HepG2 (cell line): ENCODE data around the gene OTOG. TPM values are rescaled to one million over a fixed set of nuclear protein-coding genes. Genes with fewer than 3 reads are reported as not detected.
A peak's percentile ranks its signal among the peaks of the same experiment; 100 is the strongest.

Experiments
- ATAC-seq: fragments of 200-7000 bp; cut with Tn5 transposase; 3 replicates; pipeline ENCODE4 v1.9.1; 2020; ENCODE audit warnings: mild to moderate bottlenecking, moderate library complexity
- BruUV-seq: library from RNA; stranded (reverse); fragments of 400-500 nt; replicated peaks from 2 replicates; lab custom pipeline; 2021; lab: Mats Ljungman, UMichigan
- CTCF ChIA-PET: fragments of 300-600 bp; formaldehyde crosslinking; extraction: SDS; loops from one replicate; lab custom pipeline; 2021; ENCODE audit warnings: low total read pairs, inconsistent platforms, low intra/inter-chr PET ratio; lab: Yijun Ruan, JAX
- POLR2A ChIA-PET: fragments of 350-600 bp; sonication (Branson Sonifier 250); formaldehyde crosslinking; loops from one replicate; lab custom pipeline; 2020; ENCODE audit warnings: antibody characterized with exemption, inconsistent platforms; lab: Yijun Ruan, JAX
- DNase-seq: peaks from one replicate; pipeline ENCODE4 v3.0.0-alpha.2; 2015; ENCODE audit warnings: low spot score
- FAIRE-seq: peaks from 3 replicates; lab custom pipeline; 2011; peaks lifted over from hg19 to GRCh38; lab: Jason Lieb, UNC
- H2AFZ ChIP-seq: one replicate; pipeline ENCODE4 v1.6.1; 2011; ENCODE audit warnings: low read length, inconsistent platforms
- H3K27ac ChIP-seq: fragments of 300-600 bp; 3 replicates; pipeline ENCODE4 v1.8.0; 2011; ENCODE audit warnings: mixed run types, mild to moderate bottlenecking, mixed read lengths, low read length, inconsistent platforms; ENCODE audit not compliant: insufficient read depth; ENCODE audit errors: extremely low read length
- H3K27me3 ChIP-seq, 2 experiments: fragments of 200-600 bp in 1 of 2; 2 replicates in 1 of 2; 3 replicates in 1 of 2; pipeline versions ENCODE4 v1.6.0 to v1.8.0; 2011; ENCODE audit warnings: low read length in 2 of 2, mild to moderate bottlenecking in 2 of 2, moderate library complexity in 2 of 2, inconsistent platforms in 1 of 2; ENCODE audit not compliant: insufficient read depth in 2 of 2, control insufficient read depth in 1 of 2
- H3K36me3 ChIP-seq, 2 experiments: fragments of 200-600 bp in 1 of 2; replicated peaks in 1 of 2; 2 replicates in 1 of 2; 3 replicates in 1 of 2; pipeline versions ENCODE4 v1.5.1 to v1.8.0; 2011; ENCODE audit warnings: low read length in 2 of 2, inconsistent platforms in 1 of 2; ENCODE audit not compliant: insufficient read depth in 2 of 2, control insufficient read depth in 1 of 2
- H3K4me1 ChIP-seq: 2 replicates; pipeline ENCODE4 v1.5.1; 2012; ENCODE audit warnings: low read length, inconsistent platforms; ENCODE audit not compliant: insufficient read depth
- H3K4me2 ChIP-seq: 2 replicates; pipeline ENCODE4 v1.6.0; 2011; ENCODE audit warnings: low read depth, low read length, inconsistent platforms
- H3K4me3 ChIP-seq, 3 experiments: fragments of 200-600 bp in 1 of 3; sonication (generic), shearing (Covaris generic) in 1 of 3; replicated peaks in 1 of 3; 2 replicates each; pipeline ENCODE4 v1.5.1; 2011 to 2016; ENCODE audit warnings: low read length in 3 of 3, inconsistent platforms in 2 of 3, low read depth in 2 of 3, mild to moderate bottlenecking in 2 of 3, control low read depth in 1 of 3, mixed read lengths in 1 of 3; ENCODE audit not compliant: insufficient read depth in 1 of 3
- H3K79me2 ChIP-seq: one replicate; pipeline ENCODE4 v1.6.1; 2011; ENCODE audit warnings: low read length, inconsistent platforms; ENCODE audit not compliant: insufficient read depth
- H3K9ac ChIP-seq: 2 replicates; pipeline ENCODE4 v1.6.0; 2011; ENCODE audit warnings: mild to moderate bottlenecking, low read depth, low read length, inconsistent platforms; ENCODE audit not compliant: insufficient read depth
- H3K9me3 ChIP-seq: 2 replicates; pipeline ENCODE4 v1.5.1; 2012; ENCODE audit warnings: mild to moderate bottlenecking, low read length
- H4K20me1 ChIP-seq: 2 replicates; pipeline ENCODE4 v1.6.0; 2011; ENCODE audit warnings: inconsistent platforms, mild to moderate bottlenecking, low read length, moderate library complexity; ENCODE audit not compliant: insufficient read depth
- AGO2 ChIP-seq: fragments of 200-400 bp; formaldehyde crosslinking; optimal IDR thresholded peaks from 2 replicates; pipeline ENCODE3; 2017; ENCODE audit warnings: mild to moderate bottlenecking, low read depth, low read length, moderate library complexity
- DNMT1 ChIP-seq: sonication (generic); formaldehyde crosslinking; IDR thresholded peaks from 2 replicates; pipeline ENCODE4 v1.5.1; 2020; ENCODE audit warnings: mild to moderate bottlenecking, missing genetic modification reagents
- ELF3 ChIP-seq: IDR thresholded peaks from 2 replicates; pipeline ENCODE4 v1.6.1; 2016; ENCODE audit warnings: missing genetic modification reagents, missing compliant biosample characterization
- GABPB1 ChIP-seq: IDR thresholded peaks from 2 replicates; pipeline ENCODE4 v1.6.1; 2016; ENCODE audit warnings: mild to moderate bottlenecking, missing genetic modification reagents, moderate library complexity, missing compliant biosample characterization
- GATAD2A ChIP-seq: IDR thresholded peaks from 2 replicates; pipeline ENCODE4 v1.6.1; 2016
- KAT8 ChIP-seq: IDR thresholded peaks from 2 replicates; pipeline ENCODE4 v1.6.1; 2016; ENCODE audit warnings: missing genetic modification reagents, missing compliant biosample characterization
- KDM2A ChIP-seq: sonication (generic); formaldehyde crosslinking; IDR thresholded peaks from 2 replicates; pipeline ENCODE4 v1.4.0; 2020; ENCODE audit warnings: low read depth, missing genetic modification reagents, borderline replicate concordance
- KMT2B ChIP-seq: IDR thresholded peaks from 2 replicates; pipeline ENCODE4 v1.6.1; 2016; ENCODE audit warnings: missing genetic modification reagents, missing compliant biosample characterization
- MED1 ChIP-seq: sonication (generic); formaldehyde crosslinking; IDR thresholded peaks from 2 replicates; pipeline ENCODE4 v1.4.0; 2020; ENCODE audit warnings: missing genetic modification reagents
- MIXL1 ChIP-seq: IDR thresholded peaks from 2 replicates; pipeline ENCODE4 v1.6.1; 2016
- MYC ChIP-seq: sonication (generic); formaldehyde crosslinking; IDR thresholded peaks from 2 replicates; pipeline ENCODE4 v1.9.0; 2021; ENCODE audit warnings: missing genetic modification reagents, borderline replicate concordance
- RFX3 ChIP-seq: IDR thresholded peaks from 2 replicates; pipeline ENCODE4 v1.6.1; 2016; ENCODE audit warnings: missing biosample characterization, missing genetic modification reagents
- SATB2 ChIP-seq: sonication (generic); formaldehyde crosslinking; IDR thresholded peaks from 2 replicates; pipeline ENCODE4 v1.5.0; 2020; ENCODE audit warnings: missing genetic modification reagents
- YY1 ChIP-seq: IDR thresholded peaks from 2 replicates; pipeline ENCODE4 v1.6.1; 2011; ENCODE audit warnings: low read length, low read depth, moderate library complexity, mild to moderate bottlenecking; ENCODE audit not compliant: insufficient read depth, insufficient replicate concordance
- ZFX ChIP-seq: sonication (generic); formaldehyde crosslinking; IDR thresholded peaks from 2 replicates; pipeline ENCODE4 v1.4.0; 2020; ENCODE audit warnings: mild to moderate bottlenecking, low read depth, missing genetic modification reagents, moderate library complexity
- ZNF292 ChIP-seq: sonication (generic); formaldehyde crosslinking; IDR thresholded peaks from 2 replicates; pipeline ENCODE4 v1.8.1; 2022; ENCODE audit warnings: mild to moderate bottlenecking, low read depth, missing genetic modification reagents, borderline replicate concordance
- ZNF331 ChIP-seq: sonication (generic); formaldehyde crosslinking; IDR thresholded peaks from 2 replicates; pipeline ENCODE4 v1.4.0; 2020; ENCODE audit warnings: missing genetic modification reagents
- ZNF441 ChIP-seq: sonication (generic); formaldehyde crosslinking; IDR thresholded peaks from 2 replicates; pipeline ENCODE4 v1.7.0; 2021; ENCODE audit warnings: missing genetic modification reagents, borderline replicate concordance
- ZNF567 ChIP-seq: sonication (generic); formaldehyde crosslinking; IDR thresholded peaks from 2 replicates; pipeline ENCODE4 v1.8.1; 2023; ENCODE audit warnings: mild to moderate bottlenecking, missing genetic modification reagents, borderline replicate concordance
- ZNF644 ChIP-seq: IDR thresholded peaks from 2 replicates; pipeline ENCODE4 v1.6.1; 2016; ENCODE audit warnings: low read depth
- ZNF652 ChIP-seq: IDR thresholded peaks from 2 replicates; pipeline ENCODE4 v1.6.1; 2016; ENCODE audit warnings: low read depth, borderline replicate concordance
- ZNF7 ChIP-seq: IDR thresholded peaks from 2 replicates; pipeline ENCODE4 v1.6.1; 2016; ENCODE audit warnings: missing biosample characterization, missing genetic modification reagents
- ZNF768 ChIP-seq: sonication (generic); formaldehyde crosslinking; IDR thresholded peaks from 2 replicates; pipeline ENCODE4 v1.4.0; 2020; ENCODE audit warnings: missing genetic modification reagents
- ZNF788 ChIP-seq: sonication (generic); formaldehyde crosslinking; IDR thresholded peaks from 2 replicates; pipeline ENCODE4 v1.5.0; 2020; ENCODE audit warnings: mild to moderate bottlenecking, missing genetic modification reagents, borderline replicate concordance
- WGBS: methylation state at CpG from one replicate; pipeline ENCODE4 v1.1.6; 2017; ENCODE audit warnings: low lambda C conversion rate; 5-methylcytosine and 5-hydroxymethylcytosine counted together
- in situ Hi-C: cut with HindIII; loops from 2 replicates; pipeline ENCODE4 v1.10.0; 2017; ENCODE audit warnings: low pct_unique_long_range_greater_than_20kb; ENCODE audit not compliant: extremely low pct_ligation_motif_present
- intact Hi-C: fragments of 100-400 bp; cut with micrococcal nuclease; formaldehyde crosslinking; loops from one replicate; pipeline ENCODE4 v1.10.0; 2022; ENCODE audit not compliant: unreplicated experiment
- polyA plus RNA-seq, 8 experiments: library from polyadenylated mRNA; depleted of rRNA in 3 of 8; stranded (reverse) in 7 of 8; unstranded in 1 of 8; fragments of >200 nt; fragmentation: Illumina TruSeq in 4 of 8; extraction: Trizol in 4 of 8; gene quantifications; 2 replicates each; pipeline versions ENCODE4 v1.2.1 to v1.2.3, GENCODE V29; 2011 to 2016; ENCODE audit warnings: low read depth in 4 of 8, missing spikeins in 1 of 8, mixed read lengths in 1 of 8; ENCODE audit not compliant: insufficient read depth in 1 of 8
- total RNA-seq, 5 experiments: library from RNA; depleted of rRNA; stranded (reverse); fragments of >200 nt; fragmentation: Illumina TruSeq; extraction: Trizol; gene quantifications; 2 replicates each; pipeline ENCODE4 v1.2.3, GENCODE V29; 2016; ENCODE audit warnings: low read depth in 1 of 5
- TF ChIP-seq, protein P1 (sequence below): sonication (generic); formaldehyde crosslinking; IDR thresholded peaks from 2 replicates; pipeline ENCODE4 v1.5.1; 2020; ENCODE audit warnings: mild to moderate bottlenecking, missing genetic modification reagents, moderate library complexity

OTOG gene
- total and polyA plus RNA-seq, 2 of the 13 experiments (the other 11 are each of a cell fraction or from before 2014, with no cell fraction given), result not detected

DNA sequence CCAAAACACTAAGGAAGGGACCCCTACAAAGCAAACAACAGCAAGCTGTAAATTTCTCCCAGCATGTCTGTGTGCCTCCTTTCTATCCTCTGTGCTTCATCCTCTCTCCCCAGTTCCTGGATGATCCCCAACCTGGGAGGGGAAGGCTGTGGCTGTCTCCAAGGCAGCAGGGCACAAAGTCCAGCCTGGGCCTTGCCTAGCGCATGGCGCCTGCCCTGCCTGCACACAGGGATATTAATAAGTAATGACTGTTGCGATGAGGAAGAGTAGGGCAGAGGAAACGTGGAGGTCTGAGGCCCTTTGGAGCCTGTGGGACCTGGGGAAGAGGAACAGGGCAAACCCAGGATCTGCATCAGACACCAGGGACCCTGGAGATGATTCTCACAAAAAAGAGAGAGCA is 4.8 kb upstream of the OTOG start:
- POLR2A ChIA-PET, result interaction anchor here (1.2 kb wide), 1 partner anchor 11 kb away, joined by 8 read pairs; no protein-coding TSS in a partner anchor
- H4K20me1 ChIP-seq, result no peaks in the 10 kb centered on the region
- DNase-seq, result peak; percentile 62
- peak overlapping the region in 1 of 3 experiments; percentile 20; a peak in 1 of 6 replicates for H3K4me3 ChIP-seq
- H3K27ac ChIP-seq, result no peak overlapping the region
- no peaks in the 10 kb centered on the region for H3K36me3 ChIP-seq
- 3% methylated on average over 4 of the region's 4 CpGs for WGBS
- peak overlapping the region; percentile 56 for H3K4me2 ChIP-seq
- 0 out of 5 replicates have a peak, but pooled peaks cover 0 to 4% of the 10 kb centered on the region in 2 experiments for H3K27me3 ChIP-seq
- CTCF ChIA-PET, result no interaction called here
- in situ Hi-C loops, result no loop called here
- H2AFZ ChIP-seq, result no peak overlapping the region
- intact Hi-C loops, result no loop called here
- peak; percentile 79 for FAIRE-seq
- peak overlapping the region; percentile 25; the same call in 1 of the 2 replicates for H3K9ac ChIP-seq
- peaks cover 24% of the 10 kb centered on the region for H3K4me1 ChIP-seq
- H3K79me2 ChIP-seq, result no peaks in the 10 kb centered on the region
- BruUV-seq, result no TSS peak
- H3K9me3 ChIP-seq, result no peaks in the 10 kb centered on the region
- peak; percentile 92 for ATAC-seq
- TF ChIP-seq MED1 (peak; percentile 39; the same call in 1 of the 2 replicates), MIXL1 (CRISPR knock-in tag) (no peak), ZFX (peak; percentile 80), ZNF567 (CRISPR knock-in tag) (no peak), MYC (CRISPR knock-in tag) (peak; percentile 64; the same call in 1 of the 2 replicates), ELF3 (peak; percentile 61; the same call in 1 of the 2 replicates), KMT2B (0 out of 2 replicates have a peak, but pooled peaks have one; percentile 24), AGO2 (no peak), ZNF788 (CRISPR knock-in tag) (0 out of 2 replicates have a peak, but pooled peaks have one; percentile 16), ZNF331 (CRISPR knock-in tag) (peak; percentile 41; the same call in 1 of the 2 replicates), ZNF7 (CRISPR knock-in tag) (peak; percentile 83), ZNF441 (no peak), GABPB1 (peak; percentile 19; the same call in 1 of the 2 replicates), DNMT1 (CRISPR knock-in tag) (no peak), ZNF768 (CRISPR knock-in tag) (peak; percentile 50; the same call in 1 of the 2 replicates), SATB2 (no peak), KDM2A (CRISPR knock-in tag) (0 out of 2 replicates have a peak, but pooled peaks have one; percentile 17), ZNF644 (CRISPR knock-in tag) (peak; percentile 92), RFX3 (CRISPR knock-in tag) (peak; percentile 67; the same call in 1 of the 2 replicates), ZNF292 (CRISPR knock-in tag) (peak; percentile 43; the same call in 1 of the 2 replicates), KAT8 (CRISPR knock-in tag) (peak; percentile 33; the same call in 1 of the 2 replicates), YY1 (peak; percentile 37), ZNF652 (CRISPR knock-in tag) (no peak), GATAD2A (0 out of 2 replicates have a peak, but pooled peaks have one; percentile 24)
- TF ChIP-seq, protein P1, sequence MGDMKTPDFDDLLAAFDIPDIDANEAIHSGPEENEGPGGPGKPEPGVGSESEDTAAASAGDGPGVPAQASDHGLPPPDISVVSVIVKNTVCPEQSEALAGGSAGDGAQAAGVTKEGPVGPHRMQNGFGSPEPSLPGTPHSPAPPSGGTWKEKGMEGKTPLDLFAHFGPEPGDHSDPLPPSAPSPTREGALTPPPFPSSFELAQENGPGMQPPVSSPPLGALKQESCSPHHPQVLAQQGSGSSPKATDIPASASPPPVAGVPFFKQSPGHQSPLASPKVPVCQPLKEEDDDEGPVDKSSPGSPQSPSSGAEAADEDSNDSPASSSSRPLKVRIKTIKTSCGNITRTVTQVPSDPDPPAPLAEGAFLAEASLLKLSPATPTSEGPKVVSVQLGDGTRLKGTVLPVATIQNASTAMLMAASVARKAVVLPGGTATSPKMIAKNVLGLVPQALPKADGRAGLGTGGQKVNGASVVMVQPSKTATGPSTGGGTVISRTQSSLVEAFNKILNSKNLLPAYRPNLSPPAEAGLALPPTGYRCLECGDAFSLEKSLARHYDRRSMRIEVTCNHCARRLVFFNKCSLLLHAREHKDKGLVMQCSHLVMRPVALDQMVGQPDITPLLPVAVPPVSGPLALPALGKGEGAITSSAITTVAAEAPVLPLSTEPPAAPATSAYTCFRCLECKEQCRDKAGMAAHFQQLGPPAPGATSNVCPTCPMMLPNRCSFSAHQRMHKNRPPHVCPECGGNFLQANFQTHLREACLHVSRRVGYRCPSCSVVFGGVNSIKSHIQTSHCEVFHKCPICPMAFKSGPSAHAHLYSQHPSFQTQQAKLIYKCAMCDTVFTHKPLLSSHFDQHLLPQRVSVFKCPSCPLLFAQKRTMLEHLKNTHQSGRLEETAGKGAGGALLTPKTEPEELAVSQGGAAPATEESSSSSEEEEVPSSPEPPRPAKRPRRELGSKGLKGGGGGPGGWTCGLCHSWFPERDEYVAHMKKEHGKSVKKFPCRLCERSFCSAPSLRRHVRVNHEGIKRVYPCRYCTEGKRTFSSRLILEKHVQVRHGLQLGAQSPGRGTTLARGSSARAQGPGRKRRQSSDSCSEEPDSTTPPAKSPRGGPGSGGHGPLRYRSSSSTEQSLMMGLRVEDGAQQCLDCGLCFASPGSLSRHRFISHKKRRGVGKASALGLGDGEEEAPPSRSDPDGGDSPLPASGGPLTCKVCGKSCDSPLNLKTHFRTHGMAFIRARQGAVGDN (CRISPR knock-in tag), result peak; percentile 61
